ENCODE measurements around the gene GSC2.

GRCh38 chr22:19174106-19175025 lies 24.3 kb upstream of the GSC2 start:
- TF ChIP-seq CTCF (IDR thresholded peaks at IDR 0.05) (no peak), EZH2 (IDR thresholded peaks at IDR 0.05) (no peak)

Data from neural progenitor cell (in vitro differentiated cells).